ENCODE measurements around the gene CDKN1A.

- no peak for TF ChIP-seq CTCF (IDR thresholded peaks at IDR 0.05)
- no peak for TF ChIP-seq POLR2A (IDR thresholded peaks at IDR 0.05)
Measured at GRCh38 chr6:36698196-36698595, 19.7 kb downstream of the CDKN1A start.

Measured in uterus (tissue), 2 donors.